Naive B cell (primary cell): ENCODE results near the gene IER3IP1. TPM values are rescaled to one million over a fixed set of nuclear protein-coding genes. Genes with fewer than 3 reads are reported as not detected.

Experiments
- ATAC-seq, 2 donors: fragments of 150-1000 bp; cut with Tn5 transposase; 2 replicates each; pipeline ENCODE4 v1.10.0; 2021; ENCODE audit warnings: low read depth in 2 of 2, mild to moderate bottlenecking in 2 of 2, moderate library complexity in 2 of 2
- DNase-seq: peaks from one replicate; pipeline ENCODE4 v3.0.0; 2022
- H3K27ac Mint-ChIP-seq, 6 donors: one replicate each; pipeline ENCODE4 v1.8.0; 2020 to 2022; ENCODE audit warnings: mild to moderate bottlenecking in 6 of 6, mixed read lengths in 6 of 6, moderate library complexity in 5 of 6, inconsistent platforms in 2 of 6
- H3K27me3 Mint-ChIP-seq, 3 donors: one replicate each; pipeline ENCODE4 v1.8.0; 2021 to 2022; ENCODE audit warnings: mixed read lengths in 3 of 3, mild to moderate bottlenecking in 1 of 3
- H3K36me3 Mint-ChIP-seq, 2 donors: one replicate each; pipeline ENCODE4 v1.8.0; 2020 to 2022; ENCODE audit warnings: mixed read lengths in 2 of 2, inconsistent platforms in 1 of 2, mild to moderate bottlenecking in 1 of 2
- H3K4me1 Mint-ChIP-seq, 3 donors: one replicate each; pipeline ENCODE4 v1.8.0; 2020 to 2022; ENCODE audit warnings: mixed read lengths in 3 of 3, inconsistent platforms in 1 of 3, mild to moderate bottlenecking in 1 of 3, moderate library complexity in 1 of 3
- H3K4me3 Mint-ChIP-seq, 8 donors: one replicate each; pipeline ENCODE4 v1.8.0; 2020 to 2022; ENCODE audit warnings: mild to moderate bottlenecking in 8 of 8, mixed read lengths in 8 of 8, moderate library complexity in 8 of 8, inconsistent platforms in 2 of 8
- H3K9me3 Mint-ChIP-seq, 7 donors: one replicate each; pipeline ENCODE4 v1.8.0; 2020 to 2022; ENCODE audit warnings: mixed read lengths in 7 of 7, mild to moderate bottlenecking in 5 of 7, inconsistent platforms in 2 of 7, moderate library complexity in 1 of 7
- polyA plus RNA-seq, 6 donors: library from polyadenylated mRNA; unstranded; fragments of 300-500 nt; fragmentation: Illumina TruSeq; gene quantifications; one replicate each; pipeline ENCODE4 v1.2.3, GENCODE V29; 2021; ENCODE audit warnings: low read depth in 6 of 6

IER3IP1 gene
- polyA plus RNA-seq, 6 donors from 2014 or later = 14.8 to 27.1 (median 19.1) TPM

- Mint-ChIP-seq H3K36me3 (peaks cover 0 to 5% of the 10 kb centered on the region in 2 donors), H3K27me3 (no peaks in the 10 kb centered on the region), H3K27ac (peak overlapping the region; percentile 40 to 98 (median 95)), H3K9me3 (no peaks in the 10 kb centered on the region), H3K4me1 (peaks cover 50 to 54% (median 51%) of the 10 kb centered on the region in 3 donors), H3K4me3 (peak overlapping the region; percentile 94 to 99 (median 98))
- no peak for ATAC-seq
- no peak for DNase-seq
These were observed 26.6 kb downstream of the IER3IP1 start for GRCh38 chr18:47149457-47150028.

- Mint-ChIP-seq H3K27me3 (no peaks in the 10 kb centered on the region), H3K36me3 (no peaks in the 10 kb centered on the region), H3K9me3 (no peaks in the 10 kb centered on the region), H3K4me3 (peak overlapping the region in 1 of 8 donors; percentile 34), H3K27ac (peak overlapping the region in 1 of 6 donors; percentile 35), H3K4me1 (peaks cover 45 to 53% (median 51%) of the 10 kb centered on the region in 3 donors)
- DNase-seq (no peak), ATAC-seq (no peak)
These were observed 30.0 kb downstream of the IER3IP1 start for GRCh38 chr18:47146206-47146605.

- Mint-ChIP-seq H3K27ac (peak overlapping the region in 1 of 6 donors; percentile 14), H3K27me3 (no peaks in the 10 kb centered on the region), H3K36me3 (no peaks in the 10 kb centered on the region), H3K9me3 (no peaks in the 10 kb centered on the region), H3K4me3 (no peak overlapping the region), H3K4me1 (peaks cover 26 to 38% (median 31%) of the 10 kb centered on the region in 3 donors)
- no peak for ATAC-seq
- no peak for DNase-seq
These were observed 32.2 kb downstream of the IER3IP1 start for GRCh38 chr18:47143899-47144485.

GRCh38 chr18:47143153-47143552, 33.0 kb downstream of the IER3IP1 start:
- H3K9me3 Mint-ChIP-seq = no peaks in the 10 kb centered on the region
- no peak for ATAC-seq
- no peak overlapping the region for H3K27ac Mint-ChIP-seq
- H3K27me3 Mint-ChIP-seq = no peaks in the 10 kb centered on the region
- no peaks in the 10 kb centered on the region for H3K36me3 Mint-ChIP-seq
- no peak overlapping the region for H3K4me3 Mint-ChIP-seq
- H3K4me1 Mint-ChIP-seq = peaks cover 18 to 30% (median 29%) of the 10 kb centered on the region in 3 donors
- DNase-seq = no peak

- ATAC-seq = no peak
- Mint-ChIP-seq H3K36me3 (peaks cover 5 to 7% of the 10 kb centered on the region in 2 donors), H3K4me3 (no peak overlapping the region), H3K27ac (no peak overlapping the region), H3K27me3 (no peaks in the 10 kb centered on the region), H3K4me1 (peaks cover 16 to 25% (median 20%) of the 10 kb centered on the region in 3 donors), H3K9me3 (no peaks in the 10 kb centered on the region)
- no peak for DNase-seq
These were observed 34.9 kb downstream of the IER3IP1 start for GRCh38 chr18:47141289-47141688.

GRCh38 chr18:47121146-47121545, 55.0 kb downstream of the IER3IP1 start:
- DNase-seq = no peak
- Mint-ChIP-seq H3K36me3 (peaks cover 7 to 43% of the 10 kb centered on the region in 2 donors), H3K4me3 (no peak overlapping the region), H3K9me3 (no peaks in the 10 kb centered on the region), H3K4me1 (peaks cover 0 to 12% (median 0%) of the 10 kb centered on the region in 3 donors), H3K27ac (no peak overlapping the region), H3K27me3 (no peaks in the 10 kb centered on the region)
- ATAC-seq = no peak

GRCh38 chr18:47120428-47120827, 55.7 kb downstream of the IER3IP1 start:
- no peak for DNase-seq
- no peak overlapping the region for H3K27ac Mint-ChIP-seq

GRCh38 chr18:47118981-47119380, 57.2 kb downstream of the IER3IP1 start:
- H3K36me3 Mint-ChIP-seq = peaks cover 7 to 39% of the 10 kb centered on the region in 2 donors
- no peak overlapping the region for H3K27ac Mint-ChIP-seq
- ATAC-seq (no peak), DNase-seq (no peak)
- no peak overlapping the region for H3K4me3 Mint-ChIP-seq
- no peaks in the 10 kb centered on the region for H3K9me3 Mint-ChIP-seq
- H3K27me3 Mint-ChIP-seq = no peaks in the 10 kb centered on the region
- peaks cover 0 to 12% (median 0%) of the 10 kb centered on the region in 3 donors for H3K4me1 Mint-ChIP-seq

More at GRCh38 chr18:47120428-47120827, 55.7 kb downstream of the IER3IP1 start:
- no peaks in the 10 kb centered on the region for H3K27me3 Mint-ChIP-seq
- H3K4me1 Mint-ChIP-seq = peaks cover 0 to 12% (median 0%) of the 10 kb centered on the region in 3 donors
- H3K36me3 Mint-ChIP-seq = peaks cover 7 to 43% of the 10 kb centered on the region in 2 donors
- H3K9me3 Mint-ChIP-seq = no peaks in the 10 kb centered on the region
- no peak overlapping the region for H3K4me3 Mint-ChIP-seq
- no peak for ATAC-seq

- H3K27me3 Mint-ChIP-seq = no peaks in the 10 kb centered on the region
- no peaks in the 10 kb centered on the region for H3K9me3 Mint-ChIP-seq
- ATAC-seq = no peak
- no peak for DNase-seq
- H3K36me3 Mint-ChIP-seq = peaks cover 24 to 37% of the 10 kb centered on the region in 2 donors
- no peak overlapping the region for H3K4me3 Mint-ChIP-seq
- H3K27ac Mint-ChIP-seq = no peak overlapping the region
- peaks cover 0 to 8% (median 0%) of the 10 kb centered on the region in 3 donors for H3K4me1 Mint-ChIP-seq
These were observed 61.0 kb downstream of the IER3IP1 start for GRCh38 chr18:47115205-47115604.

- Mint-ChIP-seq H3K4me1 (peaks cover 0 to 8% (median 0%) of the 10 kb centered on the region in 3 donors), H3K9me3 (no peaks in the 10 kb centered on the region), H3K27me3 (no peaks in the 10 kb centered on the region), H3K4me3 (no peak overlapping the region), H3K27ac (peak overlapping the region in 1 of 6 donors; percentile 62), H3K36me3 (peaks cover 16 to 25% of the 10 kb centered on the region in 2 donors)
- ATAC-seq = no peak
- no peak for DNase-seq
These were observed 62.2 kb downstream of the IER3IP1 start for GRCh38 chr18:47113796-47114540.

- no peak overlapping the region for H3K27ac Mint-ChIP-seq
- ATAC-seq (no peak), DNase-seq (no peak)
- H3K36me3 Mint-ChIP-seq = peaks cover 16 to 23% of the 10 kb centered on the region in 2 donors
- no peaks in the 10 kb centered on the region for H3K27me3 Mint-ChIP-seq
- H3K4me3 Mint-ChIP-seq = no peak overlapping the region
- H3K9me3 Mint-ChIP-seq = no peaks in the 10 kb centered on the region
- no peaks in the 10 kb centered on the region for H3K4me1 Mint-ChIP-seq
These were observed 65.5 kb downstream of the IER3IP1 start for GRCh38 chr18:47110492-47111274.

- Mint-ChIP-seq H3K27me3 (no peaks in the 10 kb centered on the region), H3K27ac (peak overlapping the region in 1 of 6 donors; percentile 4), H3K9me3 (no peaks in the 10 kb centered on the region), H3K4me3 (no peak overlapping the region), H3K4me1 (no peaks in the 10 kb centered on the region), H3K36me3 (peaks cover 18 to 23% of the 10 kb centered on the region in 2 donors)
- DNase-seq (no peak), ATAC-seq (no peak)
These were observed 66.4 kb downstream of the IER3IP1 start for GRCh38 chr18:47109720-47110119.

GRCh38 chr18:47108998-47109405, 67.2 kb downstream of the IER3IP1 start:
- Mint-ChIP-seq H3K4me3 (no peak overlapping the region), H3K4me1 (no peaks in the 10 kb centered on the region), H3K27me3 (no peaks in the 10 kb centered on the region), H3K27ac (no peak overlapping the region), H3K36me3 (peaks cover 23 to 25% of the 10 kb centered on the region in 2 donors), H3K9me3 (no peaks in the 10 kb centered on the region)
- DNase-seq (no peak), ATAC-seq (no peak)
